Body of pancreas (tissue), 4 donors: ENCODE data around the gene NEDD9. TPM values are rescaled to one million over a fixed set of nuclear protein-coding genes. Genes with fewer than 3 reads are reported as not detected.

Source experiments
- ATAC-seq: fragments of 150-250 bp; one replicate; pipeline ENCODE4 v1.9.1; 2016
- DNase-seq, 4 donors: peaks; one replicate each; pipeline ENCODE4 v3.0.0-alpha.2; 2019
- H3K27ac ChIP-seq, 4 donors: fragments of 200-600 bp; sonication (generic); 1 replicate in 3 of 4; 2 replicates in 1 of 4; pipeline versions ENCODE4 v1.5.1 to v1.6.1; 2016 to 2019; ENCODE audit warnings: mild to moderate bottlenecking in 1 of 4, mixed read lengths in 1 of 4, moderate library complexity in 1 of 4
- H3K27me3 ChIP-seq, 2 donors: fragments of 200-600 bp; sonication (generic); one replicate each; pipeline ENCODE4 v1.6.0; 2016; ENCODE audit warnings: mild to moderate bottlenecking in 1 of 2
- H3K36me3 ChIP-seq, 2 donors: fragments of 200-600 bp; sonication (generic); replicated peaks in 1 of 2; 2 replicates each; pipeline ENCODE4 v1.5.1; 2016; ENCODE audit warnings: low read depth in 2 of 2; ENCODE audit not compliant: insufficient read depth in 1 of 2
- H3K4me1 ChIP-seq: fragments of 200-600 bp; sonication (generic); one replicate; pipeline ENCODE4 v1.6.0; 2016
- H3K4me3 ChIP-seq, 2 donors: fragments of 200-600 bp; sonication (generic); 1 replicate in 1 of 2; 2 replicates in 1 of 2; pipeline ENCODE4 v1.5.1; 2016 to 2019
- H3K9me3 ChIP-seq, 3 donors: fragments of 200-600 bp; sonication (generic); 1 replicate in 2 of 3; 2 replicates in 1 of 3; pipeline ENCODE4 v1.5.1; 2016
- POLR2A ChIP-seq, 3 donors: fragments of 450-650 bp; IDR thresholded peaks; one replicate each; pipeline ENCODE4 v1.6.1; 2016; ENCODE audit warnings: antibody characterized with exemption in 3 of 3, mild to moderate bottlenecking in 2 of 3
- WGBS, 2 donors: methylation state at CpG; one replicate each; pipeline ENCODE4 v1.1.5; 2017; 5-methylcytosine and 5-hydroxymethylcytosine counted together
- intact Hi-C: fragments of 100-400 bp; cut with DNase I; formaldehyde crosslinking; loops from one replicate; pipeline ENCODE4 v1.15.1; 2023
- total RNA-seq, 2 donors: library from RNA; depleted of rRNA; stranded (reverse); fragments of >200 nt; gene quantifications; one replicate each; pipeline ENCODE4 v1.1.0, GENCODE V29; 2016
- TF ChIP-seq, protein P1 (sequence below), 7 experiments: fragments of 450-650 bp in 4 of 7; fragments of 200-600 bp in 3 of 7; sonication (generic) in 3 of 7; IDR thresholded peaks; one replicate each; pipeline ENCODE4 v1.5.1; 2016 to 2019; ENCODE audit warnings: antibody characterized with exemption in 7 of 7

NEDD9 gene
- total RNA-seq, 2 donors from 2014 or later = 22.8 to 58.3 TPM

DNA sequence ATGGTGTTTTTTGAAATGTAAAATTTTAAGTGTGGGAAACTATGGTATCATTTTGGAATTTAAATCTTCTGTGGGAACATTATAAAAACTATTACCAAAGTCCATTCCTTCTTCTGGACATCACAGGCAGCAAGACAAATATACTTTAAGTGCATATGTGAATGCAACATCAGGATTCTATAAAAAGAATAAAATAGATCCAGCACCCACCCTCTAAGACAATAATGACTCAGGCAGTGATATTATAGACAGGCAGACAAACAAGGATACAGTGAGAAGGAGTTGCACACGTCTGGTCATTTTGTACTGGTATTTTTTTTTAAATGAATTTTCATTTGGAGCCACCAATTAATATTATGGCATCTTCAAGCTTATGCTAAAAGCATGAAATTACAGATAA is 21.1 kb upstream of the NEDD9 start:
- TF ChIP-seq, protein P1, sequence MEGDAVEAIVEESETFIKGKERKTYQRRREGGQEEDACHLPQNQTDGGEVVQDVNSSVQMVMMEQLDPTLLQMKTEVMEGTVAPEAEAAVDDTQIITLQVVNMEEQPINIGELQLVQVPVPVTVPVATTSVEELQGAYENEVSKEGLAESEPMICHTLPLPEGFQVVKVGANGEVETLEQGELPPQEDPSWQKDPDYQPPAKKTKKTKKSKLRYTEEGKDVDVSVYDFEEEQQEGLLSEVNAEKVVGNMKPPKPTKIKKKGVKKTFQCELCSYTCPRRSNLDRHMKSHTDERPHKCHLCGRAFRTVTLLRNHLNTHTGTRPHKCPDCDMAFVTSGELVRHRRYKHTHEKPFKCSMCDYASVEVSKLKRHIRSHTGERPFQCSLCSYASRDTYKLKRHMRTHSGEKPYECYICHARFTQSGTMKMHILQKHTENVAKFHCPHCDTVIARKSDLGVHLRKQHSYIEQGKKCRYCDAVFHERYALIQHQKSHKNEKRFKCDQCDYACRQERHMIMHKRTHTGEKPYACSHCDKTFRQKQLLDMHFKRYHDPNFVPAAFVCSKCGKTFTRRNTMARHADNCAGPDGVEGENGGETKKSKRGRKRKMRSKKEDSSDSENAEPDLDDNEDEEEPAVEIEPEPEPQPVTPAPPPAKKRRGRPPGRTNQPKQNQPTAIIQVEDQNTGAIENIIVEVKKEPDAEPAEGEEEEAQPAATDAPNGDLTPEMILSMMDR (IDR thresholded peaks at IDR 0.05) = no peak
- no peak for TF ChIP-seq POLR2A (IDR thresholded peaks at IDR 0.05)
- H3K4me3 ChIP-seq = no peak overlapping the region
- ATAC-seq (no peak), DNase-seq (no peak)
- 63 to 75% methylated on average over 1 of the region's 1 CpG for WGBS, 2 donors
- H3K36me3 ChIP-seq = no peaks in the 10 kb centered on the region
- intact Hi-C loops = no loop called here
- H3K27ac ChIP-seq = no peak overlapping the region
- no peaks in the 10 kb centered on the region for H3K9me3 ChIP-seq
- H3K27me3 ChIP-seq = no peaks in the 10 kb centered on the region
- peaks cover 12% of the 10 kb centered on the region for H3K4me1 ChIP-seq

GRCh38 chr6:11251553-11252360 is 19.3 kb upstream of the NEDD9 start:
- TF ChIP-seq, protein P1 (IDR thresholded peaks at IDR 0.05) = no peak
- TF ChIP-seq POLR2A (IDR thresholded peaks at IDR 0.05) = no peak
- intact Hi-C loops = no loop called here
- Histone ChIP-seq H3K4me3 (no peak overlapping the region), H3K27ac (peak overlapping the region; percentile 19 to 80 (median 59)), H3K4me1 (peaks cover 11% of the 10 kb centered on the region), H3K9me3 (no peaks in the 10 kb centered on the region), H3K36me3 (no peaks in the 10 kb centered on the region), H3K27me3 (no peaks in the 10 kb centered on the region)
- DNase-seq = peak; percentile 52 to 68 (median 60)
- ATAC-seq = peak; percentile 85
- WGBS, 2 donors = 57 to 60% methylated on average over 7 of the region's 7 CpGs

- no peak overlapping the region for H3K27ac ChIP-seq
- ATAC-seq = no peak
- intact Hi-C loops = no loop called here
These were observed 17.6 kb upstream of the NEDD9 start for GRCh38 chr6:11250108-11250507.

DNA sequence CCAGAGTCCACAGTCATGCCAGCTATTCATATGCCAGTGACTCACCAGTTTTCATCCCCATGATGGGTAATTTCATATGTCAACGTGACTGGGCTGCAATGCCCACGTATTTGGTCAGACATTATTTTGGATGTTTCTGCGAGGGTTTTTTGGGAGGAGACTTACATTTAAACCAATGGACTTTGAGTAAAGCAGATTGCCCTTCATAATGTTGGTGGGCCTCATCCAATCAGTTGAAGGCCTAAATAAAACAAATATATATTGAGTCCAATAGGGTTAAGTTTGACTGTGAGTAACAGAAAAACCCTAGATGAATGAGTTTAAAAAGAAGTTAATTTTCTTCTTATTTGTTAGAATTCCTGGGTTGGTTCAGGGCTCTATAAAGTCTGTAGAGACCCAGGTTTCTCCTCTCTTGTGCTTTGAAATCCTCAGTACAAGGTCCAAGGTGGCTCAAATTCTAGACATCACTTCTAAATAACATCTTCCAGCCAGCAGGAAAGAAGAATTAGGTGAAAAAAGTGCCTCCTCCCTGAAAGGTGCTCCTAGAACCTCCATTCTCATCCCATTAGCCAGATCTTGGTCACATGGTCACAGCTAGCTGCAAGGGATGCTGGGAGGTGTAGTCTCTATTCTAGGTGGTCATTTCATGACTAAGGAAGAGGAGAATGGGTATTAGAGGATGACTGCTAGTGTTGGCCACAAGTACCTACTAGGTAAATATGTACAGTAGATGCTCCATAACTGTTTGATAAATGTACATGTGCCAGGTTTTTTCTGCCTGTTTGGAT is 16.7 kb upstream of the NEDD9 start:
- TF ChIP-seq POLR2A (IDR thresholded peaks at IDR 0.05) = no peak
- TF ChIP-seq, protein P1 (IDR thresholded peaks at IDR 0.05) = no peak
- DNase-seq (no peak), ATAC-seq (no peak)
- Histone ChIP-seq H3K36me3 (no peaks in the 10 kb centered on the region), H3K27ac (no peak overlapping the region), H3K4me3 (no peak overlapping the region), H3K27me3 (no peaks in the 10 kb centered on the region), H3K4me1 (peaks cover 11% of the 10 kb centered on the region), H3K9me3 (no peaks in the 10 kb centered on the region)
- WGBS, 2 donors = 88 to 96% methylated on average over 3 of the region's 3 CpGs
- intact Hi-C loops = loop anchor here (10.0 kb wide), 1 partner anchor 246 kb away; no protein-coding TSS in a partner anchor

More at GRCh38 chr6:11250108-11250507, 17.6 kb upstream of the NEDD9 start:
- Histone ChIP-seq H3K27me3 (no peaks in the 10 kb centered on the region), H3K4me1 (peaks cover 11% of the 10 kb centered on the region), H3K36me3 (no peaks in the 10 kb centered on the region), H3K4me3 (no peak overlapping the region), H3K9me3 (no peaks in the 10 kb centered on the region)
- WGBS, 2 donors = 53 to 80% methylated on average over 1 of the region's 1 CpG
- TF ChIP-seq POLR2A (IDR thresholded peaks at IDR 0.05) = no peak
- TF ChIP-seq, protein P1 (IDR thresholded peaks at IDR 0.05) = no peak
- DNase-seq = no peak
